Retinal pigment epithelial cell (primary cell): ENCODE results near the gene TPM1.

Experiments
- DNase-seq: peaks from one replicate; pipeline ENCODE4 v3.0.0-alpha.2; 2010; ENCODE audit warnings: low read depth
- H3K4me3 ChIP-seq: 2 replicates; pipeline ENCODE4 v1.5.1; 2011; ENCODE audit warnings: mild to moderate bottlenecking, low read length, control low read depth, moderate library complexity
- CTCF ChIP-seq: conservative IDR thresholded peaks from 2 replicates; pipeline ENCODE4 v1.5.1; 2011; ENCODE audit warnings: low read depth, low read length, control low read depth, inconsistent platforms

TPM1 gene

DNA sequence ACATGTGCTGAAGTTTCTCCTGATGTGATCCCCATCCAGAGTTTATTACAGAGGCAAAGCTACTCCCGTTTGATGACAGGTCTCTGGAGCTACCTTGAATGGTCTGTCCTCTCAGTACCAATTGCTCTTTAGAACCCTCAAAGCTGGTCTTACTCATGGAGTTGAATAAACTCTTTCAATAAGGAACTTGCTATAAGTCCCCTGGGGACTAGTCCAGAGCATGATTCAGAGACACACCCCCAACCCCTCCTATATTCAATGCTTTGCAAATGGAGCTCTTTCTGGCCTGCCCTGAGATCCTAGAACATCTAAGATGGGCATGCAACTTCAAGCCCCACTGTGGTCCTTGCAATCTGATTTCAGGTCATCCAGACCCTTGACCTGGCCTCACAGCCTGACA is 23.9 kb upstream of the TPM1 start:
- DNase-seq, result no peak
- no peak for TF ChIP-seq CTCF
- no peak overlapping the region for H3K4me3 ChIP-seq

- TF ChIP-seq CTCF, result no peak
- H3K4me3 ChIP-seq, result no peak overlapping the region
- no peak for DNase-seq
Observed at GRCh38 chr15:63019511-63020109, 22.9 kb upstream of the TPM1 start.

DNA sequence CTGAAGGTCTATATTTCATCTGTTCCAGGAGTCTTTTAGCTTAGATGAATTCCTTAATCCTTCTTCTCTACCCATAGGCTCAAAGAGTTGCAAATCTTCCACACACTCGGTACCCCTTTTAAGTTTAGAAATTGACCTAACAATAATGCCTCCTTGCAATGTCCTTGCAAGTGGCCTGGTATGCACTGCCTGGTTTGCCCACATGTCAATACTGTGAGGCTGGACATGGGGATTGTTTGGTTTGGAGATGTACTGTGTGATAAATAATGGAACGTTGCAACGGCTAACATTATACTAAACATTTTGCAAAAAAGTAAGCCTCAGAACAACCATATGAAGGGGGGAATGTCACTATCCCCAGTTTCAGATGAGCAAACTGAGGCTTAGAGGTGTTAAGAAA is 22.4 kb upstream of the TPM1 start:
- no peak for TF ChIP-seq CTCF
- H3K4me3 ChIP-seq, result no peak overlapping the region
- DNase-seq, result no peak

GRCh38 chr15:63020759-63021430 is 21.7 kb upstream of the TPM1 start:
- H3K4me3 ChIP-seq, result no peak overlapping the region
- no peak for TF ChIP-seq CTCF
- DNase-seq, result no peak

- no peak for DNase-seq
- no peak overlapping the region for H3K4me3 ChIP-seq
- TF ChIP-seq CTCF, result no peak
Observed at GRCh38 chr15:63022181-63022580, 20.4 kb upstream of the TPM1 start.

DNA sequence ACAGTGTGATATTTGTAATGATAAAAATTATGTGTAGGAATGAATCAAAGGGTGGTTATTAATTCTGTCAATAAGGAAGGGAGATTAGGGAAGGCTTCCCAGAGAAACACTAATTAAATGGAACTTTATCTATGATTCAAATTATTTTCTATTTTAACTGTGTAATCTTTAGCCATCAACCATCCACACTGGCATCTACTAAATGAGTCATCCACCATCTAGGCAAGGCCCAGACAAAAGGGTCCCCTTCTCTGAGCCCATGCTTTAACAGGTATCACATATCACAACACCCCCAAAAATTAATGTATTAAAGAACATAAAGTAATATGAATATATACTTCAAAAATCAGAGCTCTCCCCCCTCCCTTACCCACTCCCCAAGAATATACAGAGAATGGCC is 19.9 kb upstream of the TPM1 start:
- TF ChIP-seq CTCF, result no peak
- DNase-seq, result no peak
- H3K4me3 ChIP-seq, result no peak overlapping the region

GRCh38 chr15:63023351-63023945 is 19.1 kb upstream of the TPM1 start:
- no peak for DNase-seq
- no peak for TF ChIP-seq CTCF
- H3K4me3 ChIP-seq, result no peak overlapping the region
